GM23248 (cell line): ENCODE measurements around the gene URB1.

ENCODE experiments used
- EZH2 ChIP-seq: fragments of 200-600 bp; sonication (generic); IDR thresholded peaks from 2 replicates; pipeline ENCODE4 v1.6.1; 2018; ENCODE audit warnings: antibody characterized with exemption, mild to moderate bottlenecking; ENCODE audit not compliant: insufficient read depth, poor library complexity, severe bottlenecking
- EZH2phosphoT487 ChIP-seq: fragments of 200-600 bp; sonication (generic); IDR thresholded peaks from 2 replicates; pipeline ENCODE4 v1.6.1; 2018; ENCODE audit warnings: antibody characterized with exemption, moderate library complexity, mild to moderate bottlenecking, low read depth; ENCODE audit not compliant: insufficient read depth

GRCh38 chr21:32386195-32386870 is 6.5 kb downstream of the URB1 start:
- no peak for TF ChIP-seq EZH2
- TF ChIP-seq EZH2phosphoT487 = no peak
